Activated effector memory CD4-positive, alpha-beta T cell treated with Interleukin-2 at 50 U/mL for 16 hours (primary cell): ENCODE measurements around the gene GPD1.

Experiments used
- DNase-seq: peaks from one replicate; pipeline ENCODE4 v3.0.0-alpha.2; 2020

The GPD1 gene

DNA sequence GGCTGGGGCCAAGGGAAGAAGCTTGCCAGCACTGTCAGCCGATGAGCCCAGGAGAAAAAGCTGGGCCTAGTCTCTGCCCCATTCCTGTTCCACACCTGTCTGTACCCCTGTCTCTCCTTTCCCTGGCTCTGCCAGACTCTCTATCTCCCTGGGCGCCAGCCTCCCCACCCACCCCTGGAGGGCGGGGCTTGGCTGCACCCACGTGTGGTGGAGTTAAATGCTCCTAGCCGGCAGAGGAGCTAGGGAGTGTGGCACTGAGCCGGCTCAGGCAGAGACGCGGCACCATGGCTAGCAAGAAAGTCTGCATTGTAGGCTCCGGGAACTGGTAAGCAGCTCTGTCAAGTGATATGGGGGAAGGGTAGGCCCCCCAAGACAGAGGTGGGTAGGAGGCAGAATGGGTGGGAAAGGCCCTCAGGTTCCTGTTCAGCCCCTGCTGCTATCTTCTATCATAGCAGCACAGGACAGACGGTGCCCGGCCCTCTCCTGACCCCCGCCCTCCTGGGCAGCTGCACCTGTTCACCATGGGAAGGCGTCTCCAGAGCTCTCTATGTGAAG is at the start of gene GPD1:
Gene GPD1 (plus strand): TSS at position 242 of the 555 bp plus-strand sequence. CDS start 43 bp downstream, at position 285.
- no peak for DNase-seq

DNA sequence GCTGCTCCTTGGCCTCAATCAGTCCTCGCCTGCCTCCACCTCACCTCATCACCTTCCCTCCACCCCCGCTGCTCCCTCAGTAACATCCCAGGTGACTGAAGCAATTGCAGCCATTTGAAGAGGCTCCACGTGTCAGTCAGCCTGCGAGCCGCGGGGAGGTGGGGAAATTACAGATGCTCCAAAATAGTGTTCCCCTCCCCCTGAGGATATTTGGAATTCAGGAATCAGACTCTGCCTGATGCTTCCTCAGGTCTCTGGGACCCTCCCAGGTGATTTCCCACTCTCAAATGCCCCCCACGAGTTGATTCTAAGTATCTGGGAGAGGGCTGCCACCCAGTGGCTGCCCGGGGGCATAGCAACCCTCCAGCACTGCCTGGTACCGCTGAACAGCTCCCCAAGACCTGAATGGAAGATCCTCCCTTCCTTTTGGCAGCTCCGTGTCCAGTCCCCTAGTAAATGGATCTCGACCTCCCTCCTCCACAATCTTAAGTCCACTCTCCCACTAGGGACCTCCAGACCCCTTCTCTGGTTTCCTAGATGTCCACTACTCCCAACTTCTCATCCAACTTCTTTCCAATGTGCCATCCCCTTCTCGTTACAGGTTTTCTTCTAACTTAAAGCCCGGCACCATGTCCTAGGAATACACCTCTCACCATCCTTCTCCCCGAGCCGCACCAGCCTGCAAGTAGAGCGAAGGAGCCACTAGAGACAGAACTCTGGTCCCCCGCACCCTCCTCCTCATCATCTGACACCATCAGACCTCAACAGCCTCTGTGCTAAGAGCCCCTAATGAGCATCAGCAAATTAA is 47.8 kb upstream of the GPD1 start:
- peak; percentile 40 for DNase-seq

DNA sequence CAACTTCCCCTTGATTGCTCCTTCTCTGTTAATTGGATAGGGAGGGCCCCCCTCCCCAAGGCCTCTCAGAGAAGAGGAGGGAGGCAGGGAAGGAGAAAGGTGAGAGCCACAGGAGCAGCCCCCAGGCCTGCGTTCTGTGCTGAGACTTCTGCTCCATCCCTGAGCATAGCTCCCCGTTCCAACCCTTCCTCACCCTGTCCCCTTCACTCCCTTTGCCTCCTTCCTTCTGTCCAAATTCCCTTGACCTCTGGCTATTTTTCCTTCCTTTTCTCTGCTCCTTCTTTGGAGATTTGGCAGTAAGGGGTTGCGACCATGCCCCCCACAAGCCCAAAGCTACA is 47.2 kb upstream of the GPD1 start:
- no peak for DNase-seq

DNA sequence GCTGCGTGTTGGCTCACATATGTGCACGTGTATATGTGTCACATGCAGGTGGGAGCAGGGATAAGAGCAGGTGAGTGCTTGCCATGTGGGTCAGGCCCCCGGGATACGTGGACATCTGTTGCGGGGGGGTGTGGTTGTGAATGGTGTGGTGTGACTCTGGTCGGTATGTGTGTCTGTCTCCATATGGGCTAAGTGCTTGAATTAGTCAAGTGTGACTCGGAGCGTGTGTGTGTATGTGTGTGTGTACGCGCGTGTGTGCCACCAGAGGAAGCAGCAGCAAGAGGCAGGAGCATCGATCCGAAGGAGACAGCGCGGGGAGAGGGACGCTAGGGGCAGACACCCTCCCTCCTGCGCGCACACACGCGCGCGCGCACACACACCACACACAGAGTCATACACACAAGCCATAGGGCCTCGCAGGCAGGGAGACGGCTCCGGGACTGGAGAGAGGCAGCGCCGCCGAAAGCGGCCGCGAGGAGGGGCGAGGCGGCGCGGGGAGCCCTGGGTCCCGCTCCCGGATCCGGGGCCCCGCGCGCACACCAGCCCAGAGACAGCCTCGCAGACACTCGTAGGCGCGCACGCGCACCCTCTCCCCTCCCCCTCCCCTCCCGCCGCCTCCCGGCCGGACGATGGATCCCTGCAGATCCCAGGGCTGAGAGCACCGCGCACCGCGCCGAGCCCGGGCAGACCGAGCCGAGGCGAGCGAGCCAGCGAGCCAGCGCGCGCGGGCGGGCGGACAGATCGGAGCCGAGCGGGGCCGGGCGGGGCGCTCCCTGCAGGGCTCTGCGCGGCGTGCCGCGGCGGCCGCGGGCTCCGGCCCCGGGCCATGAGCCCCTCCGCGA is 46.6 kb upstream of the GPD1 start, which contains the start of gene ASIC1:
Gene ASIC1 (plus strand): TSS at position 597 of the 842 bp plus-strand sequence. CDS start 1,171 bp downstream, outside the sequence.
- DNase-seq, result peak; percentile 16

DNA sequence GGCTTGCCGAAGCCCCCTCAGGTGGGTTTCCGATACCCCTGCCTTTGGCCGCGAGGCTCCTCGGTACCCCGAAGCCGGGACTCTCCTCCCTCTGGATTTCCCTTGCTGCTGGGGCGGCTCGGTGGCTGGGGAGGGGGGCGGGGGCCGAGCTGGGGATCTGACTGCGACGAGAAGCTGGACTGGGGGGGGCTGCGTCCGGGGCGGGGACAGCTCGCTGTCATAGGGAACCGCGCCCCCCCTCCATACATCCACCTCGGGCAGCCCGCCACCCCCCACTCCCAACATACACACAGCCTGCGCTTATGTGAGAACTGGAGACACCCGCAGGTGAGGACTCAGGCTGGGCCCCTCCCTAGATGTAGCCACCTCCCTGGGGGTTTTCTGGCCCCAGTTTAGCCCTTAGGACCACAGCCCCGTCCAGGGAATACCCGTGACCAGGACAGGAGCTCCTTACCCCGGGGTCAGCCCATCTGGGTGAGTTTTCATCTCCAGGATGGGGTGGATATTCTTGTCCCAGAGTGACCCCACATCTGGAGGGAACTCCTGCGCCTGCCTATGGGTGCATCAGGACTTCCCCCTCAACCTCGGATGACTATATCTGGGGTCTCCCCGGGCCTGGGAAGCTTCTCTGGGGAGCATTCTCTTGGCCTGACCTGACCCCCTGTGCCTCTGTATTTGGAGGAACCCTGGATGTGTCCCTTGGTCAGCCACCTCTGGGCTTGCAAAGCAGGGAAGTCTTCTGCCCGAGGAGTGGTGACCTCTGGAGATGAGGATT is 45.7 kb upstream of the GPD1 start:
- no peak for DNase-seq

DNA sequence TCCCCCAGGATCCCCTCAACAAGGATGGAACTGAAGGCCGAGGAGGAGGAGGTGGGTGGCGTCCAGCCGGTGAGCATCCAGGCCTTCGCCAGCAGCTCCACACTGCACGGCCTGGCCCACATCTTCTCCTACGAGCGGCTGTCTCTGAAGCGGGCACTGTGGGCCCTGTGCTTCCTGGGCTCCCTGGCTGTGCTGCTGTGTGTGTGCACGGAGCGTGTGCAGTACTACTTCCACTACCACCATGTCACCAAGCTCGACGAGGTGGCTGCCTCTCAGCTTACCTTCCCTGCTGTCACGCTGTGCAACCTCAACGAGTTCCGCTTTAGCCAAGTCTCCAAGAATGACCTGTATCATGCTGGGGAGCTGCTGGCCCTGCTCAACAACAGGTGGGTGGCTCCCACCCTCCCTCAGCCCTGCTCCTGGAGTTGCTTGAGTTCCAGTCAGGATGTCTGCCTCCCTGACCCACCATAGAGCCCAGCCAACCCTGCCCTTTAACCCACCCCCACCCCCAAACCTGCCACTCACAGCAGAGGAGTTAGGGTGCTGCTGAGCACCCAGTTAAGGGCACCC is 45.0 kb upstream of the GPD1 start:
- DNase-seq, result no peak

DNA sequence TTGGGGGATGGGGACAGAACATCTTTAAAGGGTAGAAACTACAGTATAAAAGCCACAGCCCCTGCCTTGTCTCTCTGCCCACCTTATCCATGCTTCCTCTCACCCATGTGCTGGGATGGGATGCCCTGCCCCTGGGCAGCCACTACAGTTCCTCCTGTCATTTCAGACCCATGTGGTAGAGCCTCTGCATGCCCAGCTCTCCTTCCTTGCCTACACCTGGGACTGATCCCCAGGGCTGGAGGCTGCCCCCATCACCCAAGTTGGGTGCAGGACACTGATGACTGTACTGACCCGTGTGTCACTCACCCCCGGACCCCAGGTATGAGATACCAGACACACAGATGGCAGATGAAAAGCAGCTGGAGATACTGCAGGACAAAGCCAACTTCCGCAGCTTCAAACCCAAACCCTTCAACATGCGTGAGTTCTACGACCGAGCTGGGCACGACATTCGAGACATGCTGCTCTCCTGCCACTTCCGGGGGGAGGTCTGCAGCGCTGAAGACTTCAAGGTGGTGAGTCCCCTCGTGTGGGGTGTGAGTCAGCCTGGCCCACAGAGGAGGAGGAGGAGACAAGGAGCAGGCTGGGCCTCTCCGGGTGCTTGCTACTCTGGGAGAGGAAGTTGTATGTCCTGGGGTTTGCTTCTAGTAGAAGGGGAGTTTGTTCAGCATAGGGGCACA is 44.2 kb upstream of the GPD1 start:
- DNase-seq, result no peak

DNA sequence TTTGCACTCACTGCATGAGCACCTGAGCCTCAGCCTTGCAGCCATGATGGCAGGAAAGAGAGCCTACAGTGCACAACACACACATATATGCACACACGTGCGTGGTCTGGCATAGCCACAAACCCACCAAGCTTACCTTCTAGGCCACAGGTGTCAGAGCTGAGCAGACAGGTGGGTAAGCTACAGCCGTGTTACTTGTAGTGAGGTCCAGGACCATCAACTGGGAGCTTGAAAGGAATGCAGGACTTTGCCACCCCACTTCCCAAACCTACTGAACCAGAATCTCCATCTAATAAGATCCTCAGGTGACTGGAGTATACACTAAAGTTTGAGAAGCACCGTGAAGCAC is 43.7 kb upstream of the GPD1 start:
- no peak for DNase-seq

DNA sequence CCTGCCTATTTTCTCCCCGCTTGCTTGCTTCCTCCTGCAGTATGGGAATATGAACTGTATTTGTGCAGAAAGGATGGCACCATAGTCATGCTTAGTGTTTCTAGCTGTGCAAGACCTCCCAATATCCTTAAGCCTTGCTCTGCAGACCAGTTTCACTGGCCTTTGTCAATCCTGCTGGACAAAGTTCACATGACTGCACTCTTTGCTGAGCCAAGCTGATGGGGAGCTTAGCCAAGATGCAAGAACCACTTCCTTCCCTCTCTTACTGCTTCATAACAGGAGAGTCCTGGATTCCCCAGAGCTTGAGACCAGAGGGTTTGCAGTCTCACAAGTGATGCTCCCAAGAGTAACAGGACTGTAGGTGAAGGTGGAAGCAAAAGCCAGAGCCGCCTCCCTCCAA is 42.6 kb upstream of the GPD1 start:
- DNase-seq, result no peak

DNA sequence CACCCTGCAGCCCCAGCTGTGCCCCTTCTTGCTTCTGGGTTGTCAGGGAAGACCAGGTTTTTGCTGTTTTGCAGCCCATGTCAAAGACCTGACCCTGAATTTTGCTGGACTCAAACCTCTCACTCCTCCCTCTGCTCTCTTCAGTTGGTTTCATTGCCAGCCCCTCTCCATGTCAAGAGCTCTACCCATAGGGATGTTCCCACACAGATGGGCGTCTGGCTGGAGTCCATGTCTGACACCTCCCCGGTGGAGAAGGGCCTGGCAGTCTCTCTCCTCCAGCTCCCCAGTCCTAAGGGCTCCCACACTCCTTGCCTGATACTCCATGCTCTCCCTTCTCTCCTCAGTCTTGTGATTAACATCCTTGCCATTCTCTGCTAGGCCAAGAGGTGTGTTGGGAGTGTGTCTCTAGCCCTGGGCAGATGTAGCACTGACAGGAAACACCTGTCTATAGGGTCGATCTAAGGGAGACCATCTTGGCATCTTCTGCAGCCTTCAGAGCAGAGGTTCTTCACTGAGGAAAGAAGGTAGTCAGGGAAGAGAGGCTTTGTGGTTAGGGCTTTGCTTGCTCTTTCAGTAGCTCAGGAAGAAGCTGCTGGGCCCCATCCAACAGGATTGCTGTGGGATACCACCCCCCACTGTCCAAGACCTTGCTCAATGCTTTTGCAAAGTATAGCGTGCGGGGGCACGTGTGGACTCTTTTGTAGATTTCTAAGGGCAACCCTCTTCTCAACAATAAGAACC is 41.7 kb upstream of the GPD1 start:
- no peak for DNase-seq

DNA sequence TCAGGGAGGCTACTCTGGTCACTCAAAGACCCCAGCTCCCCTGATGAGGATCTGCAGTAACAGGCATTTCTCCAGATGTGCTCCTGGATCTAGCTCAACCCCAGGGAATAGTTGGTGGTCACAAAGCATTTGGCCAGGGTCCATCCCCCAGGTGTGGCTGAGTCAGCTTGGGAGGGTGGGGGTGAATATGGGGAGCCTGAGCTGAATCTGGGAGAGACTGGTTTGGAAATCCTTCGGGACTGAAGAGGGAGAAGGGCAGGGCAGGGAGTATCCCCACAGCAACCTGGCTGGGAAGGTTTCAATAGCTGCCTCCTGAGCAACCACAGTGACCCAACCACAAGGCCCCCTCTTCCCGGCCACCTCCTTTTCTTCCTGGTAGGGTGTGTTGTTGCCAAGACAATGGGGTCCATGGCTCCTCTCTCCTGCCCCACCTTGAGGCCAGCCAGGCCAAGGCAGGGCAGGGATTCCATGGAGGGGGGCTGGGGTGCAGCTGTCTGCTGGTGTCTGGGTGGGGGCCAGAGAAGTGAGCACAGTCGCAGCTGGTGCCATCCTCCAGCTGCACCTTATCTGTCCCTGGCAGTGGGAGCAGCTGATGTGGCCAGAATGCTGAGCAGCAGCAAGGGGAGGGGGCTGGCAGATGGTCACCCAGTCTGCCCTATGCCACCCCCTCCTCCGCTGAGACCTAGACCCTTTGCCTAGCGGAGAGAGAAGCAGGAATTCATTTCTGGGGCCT is 40.9 kb upstream of the GPD1 start:
- no peak for DNase-seq

DNA sequence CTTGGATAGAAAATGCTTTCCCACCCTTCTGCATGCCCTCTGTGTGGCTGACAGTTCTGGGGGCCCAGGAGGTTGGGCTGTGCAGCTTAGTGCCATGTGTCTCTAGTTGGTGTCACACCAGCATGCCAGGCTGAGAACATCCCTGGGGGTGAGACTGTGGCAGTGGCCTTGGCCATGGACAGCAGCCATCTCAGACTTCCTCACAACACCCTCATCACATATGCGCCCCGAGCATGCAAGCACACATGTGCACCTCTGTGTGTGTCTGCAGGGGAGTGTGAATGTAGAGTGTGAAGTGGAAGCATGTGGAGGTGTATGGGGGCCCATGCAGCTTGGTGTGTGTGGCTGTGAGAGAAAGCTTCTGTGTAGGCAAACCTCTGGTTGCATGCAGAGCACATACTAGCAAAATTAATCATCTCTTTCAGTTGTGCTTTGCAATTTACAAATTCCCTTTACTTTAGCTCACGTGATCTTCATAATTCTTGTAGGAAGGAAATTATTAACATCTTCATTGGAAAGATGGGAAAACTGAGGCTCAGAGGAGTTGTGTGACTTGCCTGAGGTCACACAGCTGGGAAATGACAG is 38.0 kb upstream of the GPD1 start:
- DNase-seq, result no peak

DNA sequence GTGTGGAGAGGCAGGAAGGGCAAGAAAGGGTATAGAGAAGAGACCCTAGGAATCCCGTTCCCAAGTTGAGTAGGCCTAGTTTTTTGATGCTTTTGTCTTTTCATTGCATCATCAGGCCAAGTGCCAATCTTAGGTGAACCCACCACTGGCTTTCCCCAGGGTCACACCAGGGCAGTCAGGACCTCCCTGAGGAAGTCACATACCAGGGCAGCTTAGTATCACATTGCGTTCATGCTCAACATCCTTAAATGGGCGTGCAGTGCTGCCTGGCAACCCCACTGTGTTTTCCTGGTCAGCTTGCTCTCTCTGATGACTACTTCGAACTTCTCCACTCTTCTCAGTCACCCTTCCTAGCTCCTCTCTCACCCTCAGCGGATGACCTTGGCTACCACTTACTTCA is 37.4 kb upstream of the GPD1 start:
- DNase-seq, result no peak

DNA sequence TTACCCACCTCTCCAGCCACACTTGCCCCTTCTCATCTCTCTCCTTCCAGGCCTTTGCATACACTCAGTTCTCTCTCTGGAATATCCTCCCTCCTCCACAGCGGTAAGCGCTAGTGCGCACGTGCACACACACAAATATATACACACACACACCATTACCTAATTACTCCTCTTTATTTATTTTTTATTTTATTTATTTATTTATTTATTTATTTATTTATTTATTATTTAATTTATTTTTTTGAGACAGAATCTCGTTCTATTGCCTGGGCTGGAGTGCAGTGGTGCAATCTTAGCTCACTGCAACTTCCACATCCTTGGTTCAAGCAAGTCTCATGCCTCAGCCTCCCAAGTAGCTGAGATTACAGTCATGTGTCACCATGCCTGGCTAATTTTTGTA is 34.7 kb upstream of the GPD1 start:
- no peak for DNase-seq

DNA sequence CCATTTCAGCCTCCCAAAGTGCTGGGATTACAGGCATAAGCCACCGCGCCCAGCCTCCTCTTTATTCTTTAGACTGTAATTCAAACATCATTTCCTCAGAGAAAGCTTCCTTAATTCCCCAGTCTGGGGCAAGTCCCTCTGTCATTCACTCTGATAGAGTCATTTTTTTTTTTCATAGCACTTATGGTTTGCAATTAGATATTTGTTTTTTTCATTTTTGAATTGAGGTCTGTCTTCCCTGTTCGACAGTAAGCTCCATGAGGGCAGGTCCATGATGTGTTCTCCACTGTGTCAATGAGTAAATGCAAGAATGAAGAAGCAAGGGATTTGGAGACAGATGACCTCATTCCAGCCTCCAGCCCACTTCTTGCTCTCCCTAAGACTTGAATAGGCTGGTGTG is 34.3 kb upstream of the GPD1 start:
- DNase-seq, result no peak

DNA sequence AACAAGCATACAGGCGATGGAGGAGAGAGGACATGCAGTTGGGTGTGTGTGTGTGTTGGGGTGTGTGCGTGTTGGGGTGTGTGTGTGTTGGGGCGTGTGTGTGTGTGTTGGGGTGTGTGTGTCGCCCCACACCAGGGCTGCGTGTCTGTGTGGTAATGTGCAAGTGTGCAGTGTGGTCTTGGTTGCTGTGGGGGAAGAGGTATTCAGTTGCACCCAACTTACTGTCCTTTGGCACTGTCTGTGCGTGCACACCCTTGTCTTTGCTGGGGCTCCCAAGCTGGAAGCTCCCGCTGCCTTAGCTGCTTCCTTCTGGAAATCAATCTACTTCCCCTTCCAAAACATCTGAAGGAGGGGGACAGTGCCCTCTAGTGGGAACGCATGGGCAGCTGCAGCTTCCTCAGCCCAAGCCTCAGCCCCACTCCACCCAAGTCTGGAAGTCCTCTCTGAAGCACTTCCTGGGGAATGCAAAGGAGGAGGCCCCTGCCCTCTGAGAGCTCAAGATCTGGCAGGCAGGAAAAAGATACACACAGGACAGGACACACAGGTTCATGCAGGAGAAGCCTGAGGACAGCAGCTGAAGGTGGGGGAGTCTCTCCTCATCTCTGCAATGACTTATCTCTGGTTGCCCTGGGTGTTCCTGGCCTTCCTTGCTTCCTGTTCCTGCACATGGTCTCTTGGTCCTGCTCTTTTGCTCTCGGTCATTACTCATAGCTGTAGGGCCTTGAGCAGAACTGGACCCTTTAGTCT is 33.3 kb upstream of the GPD1 start:
- DNase-seq, result peak; percentile 35

DNA sequence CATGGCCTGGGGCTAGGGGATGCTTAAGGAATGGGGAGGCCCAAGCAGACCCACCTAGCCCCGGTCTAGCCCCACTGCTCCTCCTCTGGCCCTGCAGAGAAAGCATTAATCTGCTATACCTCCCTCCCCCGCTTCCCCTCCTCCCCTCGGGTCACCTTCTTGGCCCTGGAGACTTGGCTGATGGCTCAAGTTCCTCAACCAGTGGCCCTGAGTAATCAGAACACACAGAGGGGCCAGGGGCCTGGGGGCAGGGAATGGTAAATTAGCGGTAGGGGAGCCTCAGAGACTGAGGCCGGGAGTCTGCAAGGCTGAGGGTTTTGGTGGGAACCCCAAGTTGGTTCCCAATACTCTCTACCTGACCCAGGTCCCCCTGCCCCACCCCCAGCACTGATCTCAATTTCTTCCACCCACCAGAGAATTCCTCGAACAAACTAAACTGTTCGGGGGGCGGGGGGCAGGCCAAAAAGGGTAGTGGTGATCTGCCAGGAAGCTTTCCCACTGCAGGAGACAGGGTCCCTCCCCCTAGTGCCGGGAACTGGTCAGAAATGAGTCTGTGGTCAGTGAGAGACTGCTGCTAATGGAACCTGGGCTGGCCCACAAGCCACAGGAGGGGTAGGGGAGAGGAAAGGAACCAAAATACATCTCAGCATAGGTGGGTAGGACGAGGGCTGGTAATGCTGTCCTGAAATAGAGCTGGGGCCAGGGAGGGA is 31.5 kb upstream of the GPD1 start:
- no peak for DNase-seq

DNA sequence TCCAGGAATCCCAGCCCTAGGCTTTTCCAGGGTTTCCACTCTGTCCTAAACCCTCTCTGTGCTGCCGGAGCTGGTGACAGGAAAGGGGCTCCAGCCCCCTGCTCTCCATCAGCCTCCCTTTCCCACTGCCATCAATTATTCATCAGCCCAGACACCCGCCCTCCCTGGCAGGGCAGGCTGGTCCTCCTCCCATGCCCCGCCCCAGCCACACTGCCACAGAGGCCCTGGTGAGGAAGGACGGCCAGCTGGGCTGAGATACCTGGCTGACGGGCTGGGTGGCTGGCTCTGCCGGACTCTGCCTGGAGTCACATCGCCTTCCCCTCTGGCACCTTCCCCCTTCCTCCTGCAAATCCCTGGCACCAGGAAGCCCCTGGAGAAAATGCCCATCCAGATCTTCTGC is 30.6 kb upstream of the GPD1 start:
- DNase-seq, result no peak

DNA sequence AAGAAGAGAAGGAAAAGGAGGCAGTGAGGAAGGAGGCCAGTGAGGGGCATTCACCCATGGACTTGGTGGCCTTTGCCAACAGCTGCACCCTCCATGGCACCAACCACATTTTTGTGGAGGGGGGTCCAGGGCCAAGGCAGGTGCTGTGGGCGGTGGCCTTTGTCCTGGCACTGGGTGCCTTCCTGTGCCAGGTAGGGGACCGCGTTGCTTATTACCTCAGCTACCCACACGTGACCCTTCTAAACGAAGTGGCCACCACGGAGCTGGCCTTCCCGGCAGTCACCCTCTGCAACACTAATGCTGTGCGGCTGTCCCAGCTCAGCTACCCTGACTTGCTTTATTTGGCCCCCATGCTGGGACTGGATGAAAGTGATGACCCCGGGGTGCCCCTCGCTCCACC is 30.1 kb upstream of the GPD1 start:
- no peak for DNase-seq
